ENCODE data around the gene RAD50.
"Not testable (repeated sequence)": the region's sequence is repeated elsewhere in the genome, so short reads cannot be mapped to it uniquely, and the experiment has no call there.

Gene RAD50

DNA sequence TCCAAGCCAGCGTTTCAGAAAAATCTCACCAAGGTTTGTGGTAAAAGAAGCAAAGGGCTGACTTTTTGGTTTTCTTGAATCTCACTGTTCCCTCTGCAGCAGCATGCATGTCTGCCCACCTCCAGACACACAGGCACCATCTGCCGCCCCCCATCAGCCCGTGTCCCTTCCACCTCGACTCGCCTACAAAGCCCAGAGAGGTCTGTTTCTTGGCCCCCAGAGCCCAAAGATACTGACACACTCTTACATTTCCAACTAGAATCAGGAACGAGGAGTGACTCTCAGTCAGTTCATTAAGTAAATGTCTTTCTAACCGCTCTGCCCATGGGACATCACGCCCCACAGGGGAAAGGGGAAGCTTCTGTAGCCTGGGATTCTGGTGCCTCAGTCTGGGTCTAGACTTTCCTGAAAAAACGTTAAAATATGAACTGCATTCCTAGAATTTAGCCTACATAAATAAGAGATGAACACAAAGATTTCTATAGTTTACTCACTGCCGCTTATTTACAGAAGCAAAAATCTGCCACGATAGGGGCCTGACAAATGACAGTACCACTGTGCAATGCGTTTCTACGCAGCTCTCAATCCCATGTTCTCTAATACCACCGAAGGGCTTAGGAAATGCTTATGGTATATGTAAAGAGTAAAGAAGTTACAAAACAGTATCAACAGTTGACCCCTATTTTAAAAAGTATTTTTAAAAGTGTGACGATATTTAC is 121.1 kb downstream of the RAD50 start:
- DNase-seq: no peak

DNA sequence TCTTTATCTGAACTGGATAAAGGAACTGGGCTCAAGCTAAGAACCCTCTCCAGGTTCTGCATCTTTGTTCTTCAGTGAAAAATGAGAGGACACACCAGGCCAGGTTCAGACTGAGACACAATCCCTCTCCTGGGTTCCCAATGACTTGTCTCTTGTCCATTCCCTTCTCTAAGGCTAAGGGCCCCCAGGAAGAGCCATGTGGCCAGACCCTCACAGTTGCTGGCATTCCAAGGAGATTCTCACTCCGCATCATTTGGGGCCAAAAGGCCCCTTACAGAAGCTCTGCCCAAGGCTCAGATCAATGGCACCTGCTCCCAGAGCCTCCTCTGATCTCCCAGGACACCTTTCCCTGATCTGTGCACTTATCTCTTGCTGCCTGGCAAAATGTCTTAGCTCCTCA is 122.0 kb downstream of the RAD50 start:
- DNase-seq: no peak

DNA sequence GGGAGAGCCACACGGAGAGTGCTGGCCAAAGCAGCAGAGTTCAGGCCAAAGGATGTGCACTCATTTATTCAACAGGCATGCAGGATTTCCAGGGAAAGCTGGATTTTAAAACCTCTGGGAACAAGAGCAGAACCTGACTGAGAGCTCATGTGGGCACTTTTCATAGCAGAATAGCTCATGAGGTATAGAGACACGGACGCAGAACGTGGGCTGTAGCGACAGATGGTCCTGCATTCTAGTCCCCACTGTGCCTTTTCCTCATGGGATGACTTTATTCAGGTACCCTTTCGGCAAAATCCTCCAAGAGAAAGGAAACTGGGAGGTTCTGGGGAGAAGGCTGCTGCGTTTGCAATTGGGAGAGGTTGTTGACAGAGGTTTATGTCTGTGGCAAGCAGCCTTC is 122.4 kb downstream of the RAD50 start:
- DNase-seq: no peak

DNA sequence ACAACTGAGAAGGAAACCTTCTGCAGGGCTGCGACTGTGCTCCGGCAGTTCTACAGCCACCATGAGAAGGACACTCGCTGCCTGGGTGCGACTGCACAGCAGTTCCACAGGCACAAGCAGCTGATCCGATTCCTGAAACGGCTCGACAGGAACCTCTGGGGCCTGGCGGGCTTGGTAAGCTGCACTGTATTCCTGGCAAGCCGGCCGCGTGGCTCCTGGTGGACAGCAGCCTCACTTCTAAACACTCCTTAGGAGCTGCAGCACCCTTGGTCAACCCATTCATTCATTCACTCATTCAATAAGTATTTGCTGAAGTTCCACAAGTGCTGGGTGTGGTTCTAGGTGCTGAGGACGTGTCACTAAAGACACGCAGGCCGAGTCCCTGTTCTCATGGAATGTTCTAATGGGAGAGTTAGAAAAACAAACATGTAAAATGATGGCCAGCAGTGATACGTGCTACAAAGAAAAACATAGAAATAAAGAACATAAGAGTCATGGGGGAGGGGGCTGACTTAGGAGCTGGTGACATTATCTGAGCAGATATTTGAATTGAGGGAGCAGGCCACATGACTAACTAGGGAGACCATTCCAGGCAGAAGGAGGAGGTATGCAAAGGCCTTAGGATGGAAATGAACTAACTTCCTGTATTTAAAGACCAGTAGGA is 123.1 kb downstream of the RAD50 start:
- no peak for DNase-seq

DNA sequence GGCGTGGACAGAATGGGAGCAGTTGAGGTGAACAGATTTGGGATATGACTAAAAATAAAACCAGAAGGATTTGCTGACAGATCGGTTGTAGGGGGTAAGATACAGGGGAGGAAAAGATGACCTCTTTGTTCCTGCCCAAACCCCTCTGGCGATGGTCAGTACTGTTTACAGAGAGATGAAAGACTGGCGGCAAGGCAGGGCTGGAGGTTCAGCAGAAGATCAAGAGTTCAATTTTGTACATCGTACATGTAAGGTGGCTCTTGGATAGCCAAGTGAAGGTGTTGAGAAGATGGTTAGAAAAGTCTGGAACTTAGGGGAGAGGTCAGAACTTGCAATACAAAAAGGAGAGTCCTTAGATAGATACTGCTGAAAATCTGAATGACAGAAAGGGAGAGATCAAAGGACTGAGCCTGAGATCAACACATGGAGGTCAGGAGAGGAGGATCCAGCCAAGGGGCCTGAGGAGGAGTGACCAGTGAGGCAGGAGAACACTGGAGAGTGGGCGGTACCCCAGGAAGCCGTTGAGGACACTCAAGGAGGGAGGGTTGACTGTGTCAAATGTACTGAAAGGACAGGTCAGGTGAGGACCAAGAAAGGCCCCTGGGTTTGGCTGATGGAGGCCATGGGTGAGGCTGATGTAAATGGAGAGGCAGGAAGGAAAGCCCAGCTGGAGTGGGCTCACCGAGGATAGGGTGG is 124.2 kb downstream of the RAD50 start:
- DNase-seq: no peak

DNA sequence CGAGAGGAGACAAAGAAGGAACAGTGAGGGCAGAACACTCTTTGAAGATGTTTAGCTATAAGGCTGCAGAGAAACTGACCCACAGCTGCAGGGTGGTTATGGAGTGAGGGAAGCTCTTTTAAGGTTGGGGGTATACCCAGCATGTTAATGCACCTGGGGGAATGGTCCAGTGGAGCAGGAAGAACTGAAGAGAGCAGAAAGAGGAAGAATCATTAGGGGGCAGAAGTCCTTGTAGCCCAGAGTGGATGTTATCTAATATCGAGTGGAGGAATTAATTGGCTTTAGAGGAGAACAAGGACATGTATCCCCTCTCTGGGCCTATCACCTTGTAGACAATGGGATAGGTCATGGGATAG is 124.7 kb downstream of the RAD50 start:
- DNase-seq: no peak

DNA sequence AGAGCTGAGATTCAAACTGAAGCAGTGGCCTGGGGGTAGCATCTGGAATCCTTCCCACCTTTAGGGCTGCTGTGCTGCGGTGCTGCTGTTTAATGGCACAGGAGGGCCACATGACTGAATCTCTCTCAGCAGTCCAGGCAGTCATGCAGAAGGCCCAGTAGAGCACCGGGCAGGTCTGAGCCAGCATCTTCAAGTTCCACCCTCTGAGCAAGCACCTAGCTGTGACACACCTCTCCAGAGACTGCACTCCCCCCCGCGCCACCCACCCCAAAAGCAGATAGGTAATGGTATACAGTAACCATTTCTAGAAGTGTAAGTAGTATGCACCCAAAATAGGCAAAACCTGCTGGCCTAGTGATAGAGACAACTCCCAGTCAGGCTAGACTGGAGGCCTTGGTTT is 125.2 kb downstream of the RAD50 start:
- DNase-seq: no peak

DNA sequence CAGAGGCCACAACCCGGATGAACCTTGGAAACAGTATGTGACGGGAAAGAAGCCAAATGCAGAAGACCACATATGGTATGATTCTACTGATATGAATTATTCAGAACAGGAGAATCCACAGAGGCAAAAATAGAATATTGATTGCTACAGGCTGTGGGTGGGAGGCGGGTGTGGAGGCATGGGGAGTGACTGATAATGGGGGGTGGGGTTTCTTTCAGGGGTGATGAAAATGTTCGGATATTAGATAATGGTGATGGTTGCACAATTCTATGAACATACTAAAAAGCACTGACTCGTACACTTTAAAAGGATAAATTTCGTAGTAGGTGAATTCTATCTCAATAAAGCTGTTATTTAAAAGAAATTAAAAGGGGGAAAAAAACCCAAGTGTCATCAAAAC is 127.7 kb downstream of the RAD50 start:
- no peak for DNase-seq

DNA sequence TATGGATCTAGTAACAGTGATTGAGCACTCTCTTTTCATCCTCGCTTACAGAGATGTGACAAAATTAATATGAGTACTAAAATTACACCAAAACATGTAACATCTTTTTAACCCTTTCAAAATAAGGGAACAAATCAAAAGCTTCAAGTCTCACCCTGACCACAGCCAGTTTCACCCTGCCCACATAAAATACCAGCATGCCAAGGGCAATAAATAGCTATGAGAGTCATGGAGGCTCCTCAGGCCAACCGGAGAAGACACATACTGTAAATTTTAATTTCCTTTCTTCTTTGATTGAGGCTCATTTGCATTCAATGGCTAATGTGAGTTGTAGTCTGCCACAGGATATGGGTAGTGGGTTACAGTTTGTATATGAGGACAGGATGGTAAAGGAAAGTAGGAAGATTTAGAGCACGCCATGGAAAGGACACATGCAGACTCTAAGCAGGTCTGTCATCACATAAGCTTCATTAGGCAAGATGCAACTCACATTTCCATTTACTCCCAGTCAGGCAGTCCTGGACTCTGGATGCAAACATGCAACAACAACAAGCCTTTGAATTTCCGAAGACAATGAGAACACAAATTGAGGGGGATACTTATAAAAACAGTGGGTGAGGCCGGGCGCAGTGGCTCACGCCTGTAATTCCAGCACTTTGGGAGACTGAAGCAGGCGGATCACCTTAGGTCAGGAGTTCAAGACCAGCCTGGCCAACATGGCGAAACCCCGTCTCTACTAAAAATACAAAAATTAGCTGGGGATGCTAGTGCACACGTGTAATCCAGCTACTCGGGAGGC is 128.3 kb downstream of the RAD50 start:
- DNase-seq: no peak

DNA sequence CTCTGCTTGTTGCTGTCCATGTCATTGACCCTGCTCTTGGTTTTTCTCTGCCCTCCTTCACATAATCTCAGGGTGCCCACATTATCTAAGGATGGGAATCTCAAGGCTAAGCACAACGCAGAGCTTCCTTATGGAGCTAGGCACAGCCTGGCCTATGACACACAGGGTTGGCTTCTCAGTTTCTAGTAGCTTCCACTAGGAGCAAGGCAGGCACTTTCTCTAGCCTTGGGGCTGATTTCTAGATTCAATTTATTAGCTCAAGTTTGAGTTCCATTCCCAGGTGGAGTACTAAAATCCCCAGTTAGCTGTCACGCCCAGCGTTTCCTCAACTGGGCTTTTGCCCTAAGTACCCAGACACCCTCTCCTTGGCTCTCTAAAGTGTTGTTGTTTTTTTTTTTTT is 129.4 kb downstream of the RAD50 start:
- DNase-seq: no peak

DNA sequence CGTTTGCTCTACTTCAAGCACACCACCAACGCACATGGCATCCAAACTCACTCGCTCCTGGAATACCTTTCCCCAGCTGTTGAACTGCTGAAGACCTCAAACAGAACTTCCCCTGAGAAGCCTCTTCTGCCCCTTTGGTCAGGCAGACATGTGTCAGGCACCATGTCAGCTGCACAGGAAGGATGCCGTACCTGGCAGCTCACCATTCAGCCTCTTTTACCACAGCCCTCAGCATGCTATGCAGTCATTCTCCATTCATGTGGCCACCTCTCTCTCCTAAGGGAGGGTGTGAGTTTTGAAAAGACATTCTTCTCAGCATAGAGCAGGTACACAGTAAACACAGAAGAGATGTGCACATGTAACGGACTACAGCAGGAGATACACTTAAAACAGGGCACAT is 131.2 kb downstream of the RAD50 start:
- no peak for DNase-seq

DNA sequence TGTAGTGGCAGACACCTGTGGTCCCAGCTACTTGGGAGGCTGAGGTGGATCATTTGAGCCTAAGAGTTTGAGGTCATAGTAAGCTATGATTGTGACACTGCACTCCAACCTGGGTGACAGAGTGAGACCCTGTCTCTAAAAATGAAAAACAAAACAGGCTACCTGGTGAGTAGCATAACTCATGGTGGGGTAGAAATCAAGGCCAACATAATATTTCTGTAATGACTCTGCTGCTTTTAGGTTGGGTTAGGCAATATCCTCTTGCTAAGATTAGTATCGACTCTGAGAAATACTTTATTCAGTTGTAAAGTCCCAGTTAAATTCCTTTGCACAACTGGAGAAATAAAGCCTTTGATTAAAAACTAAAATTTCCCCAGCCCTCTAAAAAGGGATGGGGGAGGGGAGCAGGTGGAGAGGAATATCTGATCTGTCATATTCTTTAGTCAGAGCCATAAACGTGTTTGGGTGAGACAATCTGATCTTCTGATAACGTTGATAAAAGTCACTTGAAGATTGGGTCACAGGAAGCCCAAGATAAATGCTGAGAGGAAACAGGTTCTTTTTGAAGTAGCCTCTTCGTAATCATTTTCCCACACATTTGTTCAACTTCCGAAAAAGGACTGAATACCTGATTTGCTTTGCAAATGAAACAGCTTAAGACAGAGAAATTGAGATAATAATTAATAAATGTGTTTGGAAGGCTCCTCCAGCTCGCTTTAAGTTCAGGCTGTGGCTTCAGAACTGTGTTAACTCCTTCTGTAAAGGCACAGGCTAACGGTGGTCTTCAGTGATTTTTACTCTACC is 132.0 kb downstream of the RAD50 start:
- no peak for DNase-seq

DNA sequence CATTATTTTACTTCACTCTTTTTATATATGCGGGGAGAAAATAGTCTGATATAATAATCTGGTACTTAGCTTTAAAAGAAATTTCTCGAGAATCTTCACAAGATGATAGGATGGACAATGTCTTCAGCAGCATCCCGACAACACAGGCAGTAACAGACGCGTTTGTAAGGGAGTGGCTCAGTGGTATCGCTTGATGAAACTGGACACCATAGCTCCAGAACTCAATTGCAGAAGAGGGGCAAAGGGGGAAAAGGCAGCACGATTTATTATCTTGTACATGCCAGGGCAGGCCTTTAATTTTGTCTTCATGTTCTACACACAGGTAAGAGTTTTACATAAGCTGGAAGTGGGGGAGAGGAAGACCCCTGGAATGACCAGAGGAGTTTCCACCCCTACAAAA is 132.7 kb downstream of the RAD50 start:
- no peak for DNase-seq

DNA sequence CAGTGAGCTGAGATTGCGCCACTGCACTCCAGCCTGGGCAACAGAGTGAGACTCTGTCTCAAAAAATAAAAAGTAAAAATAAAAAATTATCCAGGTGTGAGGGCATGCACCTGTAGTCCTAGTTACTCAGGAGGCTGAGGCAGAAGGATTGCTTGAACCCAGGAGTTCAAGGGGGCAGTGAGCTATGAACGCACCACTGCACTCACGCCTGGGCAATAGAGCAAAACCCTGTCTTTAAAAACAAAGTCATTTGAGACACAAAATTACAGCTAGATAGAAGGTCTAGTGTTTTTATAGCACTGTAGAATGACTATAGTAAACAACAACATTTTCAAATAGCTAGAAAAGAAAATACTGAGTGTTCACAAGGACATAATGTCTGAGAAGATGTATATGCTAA is 133.4 kb downstream of the RAD50 start:
- DNase-seq: no peak

DNA sequence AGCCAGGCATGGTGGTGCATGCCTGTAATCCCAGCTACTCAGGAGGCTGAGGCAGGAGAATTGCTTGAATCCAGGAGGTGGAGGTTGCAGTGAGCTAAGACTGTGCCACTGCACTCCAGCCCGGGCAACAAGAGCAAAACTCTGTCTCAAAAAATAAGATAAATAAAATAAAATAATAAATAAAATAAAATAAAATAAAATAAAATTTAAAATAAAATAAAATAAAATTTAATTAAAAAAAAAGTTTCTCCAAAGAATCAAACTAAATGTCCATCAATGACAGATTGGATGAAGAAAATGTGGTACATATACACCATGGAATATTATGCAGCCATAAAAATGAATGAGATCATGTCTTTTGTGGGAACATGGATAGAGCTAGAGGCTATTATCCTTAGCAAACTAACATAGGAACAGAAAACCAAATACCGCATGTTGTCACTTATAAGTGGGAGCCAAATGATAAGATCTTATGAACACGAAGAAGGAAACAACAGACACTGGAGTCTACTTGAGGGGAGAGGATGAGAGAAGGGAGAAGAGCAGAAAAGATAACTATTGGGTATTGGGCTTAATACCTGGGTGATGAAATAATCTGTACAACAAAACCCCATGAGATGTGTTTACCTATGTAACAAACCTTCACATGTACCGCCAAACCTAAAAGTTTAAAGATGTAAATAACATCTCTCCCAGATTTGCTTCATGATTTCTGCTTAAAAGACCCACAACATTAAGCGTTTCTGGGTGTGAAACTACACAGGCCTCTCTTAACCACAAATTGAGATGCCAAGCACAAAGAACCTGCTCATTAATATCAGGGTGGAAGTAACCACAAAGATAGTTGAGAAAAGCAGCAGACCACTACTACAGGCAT is 135.2 kb downstream of the RAD50 start:
- not testable (repeated sequence) for DNase-seq

DNA sequence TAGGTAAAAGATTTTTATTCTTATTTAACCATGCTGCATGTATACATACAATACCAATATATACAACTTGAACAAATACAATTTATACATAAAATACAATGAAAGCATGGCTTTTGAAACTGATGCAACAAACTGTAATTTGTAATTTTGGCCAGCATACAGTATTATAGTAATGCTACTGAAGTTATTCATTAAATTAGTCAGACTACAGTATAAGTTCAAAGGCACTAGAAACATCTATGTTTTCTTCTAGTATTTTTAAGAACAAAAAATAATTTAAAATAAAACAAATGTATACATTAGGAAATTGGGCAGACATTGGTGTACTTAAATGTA is 135.8 kb downstream of the RAD50 start:
- no peak for DNase-seq
